SK-N-SH (cell line): ENCODE results near the gene CD180.

ENCODE experiments used
- JUND ChIP-seq: IDR thresholded peaks from 2 replicates; pipeline ENCODE4 v1.4.0; 2012
- POLR2AphosphoS5 ChIP-seq: IDR thresholded peaks from 2 replicates; pipeline ENCODE4 v1.6.1; 2012; ENCODE audit warnings: low read depth, low read length
- RAD21 ChIP-seq: IDR thresholded peaks from 2 replicates; pipeline ENCODE4 v1.6.1; 2012; ENCODE audit warnings: mild to moderate bottlenecking, low read length
- RCOR1 ChIP-seq: fragments of 150-350 bp; IDR thresholded peaks from 2 replicates; pipeline ENCODE4 v1.6.1; 2017; ENCODE audit warnings: antibody characterized with exemption, low read length
- SIN3A ChIP-seq: IDR thresholded peaks from 2 replicates; pipeline ENCODE4 v1.6.1; 2012; ENCODE audit warnings: low read depth, mild to moderate bottlenecking, low read length, moderate library complexity, borderline replicate concordance
- TAF1 ChIP-seq: IDR thresholded peaks from 2 replicates; pipeline ENCODE4 v1.6.1; 2012; ENCODE audit warnings: low read depth, mild to moderate bottlenecking, low read length, moderate library complexity, borderline replicate concordance
- YY1 ChIP-seq: IDR thresholded peaks from 2 replicates; pipeline ENCODE4 v1.4.0; 2012; ENCODE audit warnings: low read depth, mild to moderate bottlenecking
- TF ChIP-seq, protein P1 (sequence below): fragments of 200-600 bp; sonication (generic); IDR thresholded peaks from 2 replicates; pipeline ENCODE4 v1.6.1; 2017; ENCODE audit warnings: antibody characterized with exemption, mild to moderate bottlenecking, moderate library complexity
- TF ChIP-seq, protein P2 (sequence below): IDR thresholded peaks from 2 replicates; pipeline ENCODE4 v1.4.0; 2012; ENCODE audit warnings: low read depth, borderline replicate concordance

DNA sequence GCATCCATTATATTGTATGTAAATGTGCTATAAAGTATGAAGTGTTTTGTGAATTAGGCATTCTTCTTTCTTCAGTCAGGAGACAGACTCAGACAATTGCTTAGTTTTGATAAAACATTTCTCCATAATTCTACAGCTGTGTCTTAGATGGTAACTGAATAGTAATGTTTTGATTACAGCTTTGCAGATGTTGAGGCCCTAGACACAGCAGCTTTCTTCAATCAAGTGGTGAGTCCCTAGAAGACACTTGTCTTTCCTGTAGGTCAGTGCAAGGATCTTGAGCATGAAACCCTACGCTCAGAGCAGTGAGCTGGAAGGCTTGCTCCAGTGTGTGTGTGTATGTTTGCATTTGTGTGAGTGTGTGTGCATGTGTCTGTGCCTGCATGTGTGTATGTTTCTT is 46.8 kb upstream of the CD180 start:
- TF ChIP-seq, protein P1, sequence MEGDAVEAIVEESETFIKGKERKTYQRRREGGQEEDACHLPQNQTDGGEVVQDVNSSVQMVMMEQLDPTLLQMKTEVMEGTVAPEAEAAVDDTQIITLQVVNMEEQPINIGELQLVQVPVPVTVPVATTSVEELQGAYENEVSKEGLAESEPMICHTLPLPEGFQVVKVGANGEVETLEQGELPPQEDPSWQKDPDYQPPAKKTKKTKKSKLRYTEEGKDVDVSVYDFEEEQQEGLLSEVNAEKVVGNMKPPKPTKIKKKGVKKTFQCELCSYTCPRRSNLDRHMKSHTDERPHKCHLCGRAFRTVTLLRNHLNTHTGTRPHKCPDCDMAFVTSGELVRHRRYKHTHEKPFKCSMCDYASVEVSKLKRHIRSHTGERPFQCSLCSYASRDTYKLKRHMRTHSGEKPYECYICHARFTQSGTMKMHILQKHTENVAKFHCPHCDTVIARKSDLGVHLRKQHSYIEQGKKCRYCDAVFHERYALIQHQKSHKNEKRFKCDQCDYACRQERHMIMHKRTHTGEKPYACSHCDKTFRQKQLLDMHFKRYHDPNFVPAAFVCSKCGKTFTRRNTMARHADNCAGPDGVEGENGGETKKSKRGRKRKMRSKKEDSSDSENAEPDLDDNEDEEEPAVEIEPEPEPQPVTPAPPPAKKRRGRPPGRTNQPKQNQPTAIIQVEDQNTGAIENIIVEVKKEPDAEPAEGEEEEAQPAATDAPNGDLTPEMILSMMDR, result no peak
- TF ChIP-seq TAF1 (no peak), YY1 (no peak), SIN3A (no peak), JUND (no peak), RCOR1 (no peak), RAD21 (no peak), POLR2AphosphoS5 (no peak)
- TF ChIP-seq, protein P2, sequence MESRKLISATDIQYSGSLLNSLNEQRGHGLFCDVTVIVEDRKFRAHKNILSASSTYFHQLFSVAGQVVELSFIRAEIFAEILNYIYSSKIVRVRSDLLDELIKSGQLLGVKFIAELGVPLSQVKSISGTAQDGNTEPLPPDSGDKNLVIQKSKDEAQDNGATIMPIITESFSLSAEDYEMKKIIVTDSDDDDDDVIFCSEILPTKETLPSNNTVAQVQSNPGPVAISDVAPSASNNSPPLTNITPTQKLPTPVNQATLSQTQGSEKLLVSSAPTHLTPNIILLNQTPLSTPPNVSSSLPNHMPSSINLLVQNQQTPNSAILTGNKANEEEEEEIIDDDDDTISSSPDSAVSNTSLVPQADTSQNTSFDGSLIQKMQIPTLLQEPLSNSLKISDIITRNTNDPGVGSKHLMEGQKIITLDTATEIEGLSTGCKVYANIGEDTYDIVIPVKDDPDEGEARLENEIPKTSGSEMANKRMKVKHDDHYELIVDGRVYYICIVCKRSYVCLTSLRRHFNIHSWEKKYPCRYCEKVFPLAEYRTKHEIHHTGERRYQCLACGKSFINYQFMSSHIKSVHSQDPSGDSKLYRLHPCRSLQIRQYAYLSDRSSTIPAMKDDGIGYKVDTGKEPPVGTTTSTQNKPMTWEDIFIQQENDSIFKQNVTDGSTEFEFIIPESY, result no peak
